HepG2 (cell line): ENCODE measurements around the gene BTBD8. TPM values are rescaled to one million over a fixed set of nuclear protein-coding genes. Genes with fewer than 3 reads are reported as not detected.
A peak's percentile ranks its signal among the peaks of the same experiment; 100 is the strongest.

Experiments
- ATAC-seq: fragments of 200-7000 bp; cut with Tn5 transposase; 3 replicates; pipeline ENCODE4 v1.9.1; 2020; ENCODE audit warnings: mild to moderate bottlenecking, moderate library complexity
- BruUV-seq: library from RNA; stranded (reverse); fragments of 400-500 nt; replicated peaks from 2 replicates; lab custom pipeline; 2021; lab: Mats Ljungman, UMichigan
- CTCF ChIA-PET: fragments of 300-600 bp; formaldehyde crosslinking; extraction: SDS; loops from one replicate; lab custom pipeline; 2021; ENCODE audit warnings: low total read pairs, inconsistent platforms, low intra/inter-chr PET ratio; lab: Yijun Ruan, JAX
- POLR2A ChIA-PET: fragments of 350-600 bp; sonication (Branson Sonifier 250); formaldehyde crosslinking; loops from one replicate; lab custom pipeline; 2020; ENCODE audit warnings: antibody characterized with exemption, inconsistent platforms; lab: Yijun Ruan, JAX
- DNase-seq: peaks from one replicate; pipeline ENCODE4 v3.0.0-alpha.2; 2015; ENCODE audit warnings: low spot score
- FAIRE-seq: peaks from 3 replicates; lab custom pipeline; 2011; peaks lifted over from hg19 to GRCh38; lab: Jason Lieb, UNC
- H2AFZ ChIP-seq: one replicate; pipeline ENCODE4 v1.6.1; 2011; ENCODE audit warnings: low read length, inconsistent platforms
- H3K27ac ChIP-seq: fragments of 300-600 bp; 3 replicates; pipeline ENCODE4 v1.8.0; 2011; ENCODE audit warnings: mixed run types, mild to moderate bottlenecking, mixed read lengths, low read length, inconsistent platforms; ENCODE audit not compliant: insufficient read depth; ENCODE audit errors: extremely low read length
- H3K27me3 ChIP-seq, 2 experiments: fragments of 200-600 bp in 1 of 2; 2 replicates in 1 of 2; 3 replicates in 1 of 2; pipeline versions ENCODE4 v1.6.0 to v1.8.0; 2011; ENCODE audit warnings: low read length in 2 of 2, mild to moderate bottlenecking in 2 of 2, moderate library complexity in 2 of 2, inconsistent platforms in 1 of 2; ENCODE audit not compliant: insufficient read depth in 2 of 2, control insufficient read depth in 1 of 2
- H3K36me3 ChIP-seq, 2 experiments: fragments of 200-600 bp in 1 of 2; replicated peaks in 1 of 2; 2 replicates in 1 of 2; 3 replicates in 1 of 2; pipeline versions ENCODE4 v1.5.1 to v1.8.0; 2011; ENCODE audit warnings: low read length in 2 of 2, inconsistent platforms in 1 of 2; ENCODE audit not compliant: insufficient read depth in 2 of 2, control insufficient read depth in 1 of 2
- H3K4me1 ChIP-seq: 2 replicates; pipeline ENCODE4 v1.5.1; 2012; ENCODE audit warnings: low read length, inconsistent platforms; ENCODE audit not compliant: insufficient read depth
- H3K4me2 ChIP-seq: 2 replicates; pipeline ENCODE4 v1.6.0; 2011; ENCODE audit warnings: low read depth, low read length, inconsistent platforms
- H3K4me3 ChIP-seq, 3 experiments: fragments of 200-600 bp in 1 of 3; sonication (generic), shearing (Covaris generic) in 1 of 3; replicated peaks in 1 of 3; 2 replicates each; pipeline ENCODE4 v1.5.1; 2011 to 2016; ENCODE audit warnings: low read length in 3 of 3, inconsistent platforms in 2 of 3, low read depth in 2 of 3, mild to moderate bottlenecking in 2 of 3, control low read depth in 1 of 3, mixed read lengths in 1 of 3; ENCODE audit not compliant: insufficient read depth in 1 of 3
- H3K79me2 ChIP-seq: one replicate; pipeline ENCODE4 v1.6.1; 2011; ENCODE audit warnings: low read length, inconsistent platforms; ENCODE audit not compliant: insufficient read depth
- H3K9ac ChIP-seq: 2 replicates; pipeline ENCODE4 v1.6.0; 2011; ENCODE audit warnings: mild to moderate bottlenecking, low read depth, low read length, inconsistent platforms; ENCODE audit not compliant: insufficient read depth
- H3K9me3 ChIP-seq: 2 replicates; pipeline ENCODE4 v1.5.1; 2012; ENCODE audit warnings: mild to moderate bottlenecking, low read length
- H4K20me1 ChIP-seq: 2 replicates; pipeline ENCODE4 v1.6.0; 2011; ENCODE audit warnings: inconsistent platforms, mild to moderate bottlenecking, low read length, moderate library complexity; ENCODE audit not compliant: insufficient read depth
- CBX2 ChIP-seq, 2 experiments: fragments of 200-600 bp in 1 of 2; sonication (generic); formaldehyde crosslinking in 1 of 2; IDR thresholded peaks; 2 replicates each; pipeline versions ENCODE4 v1.7.0 to v1.8.1; 2018 to 2022; ENCODE audit warnings: low read depth in 2 of 2, low read length in 1 of 2, mild to moderate bottlenecking in 1 of 2, missing genetic modification reagents in 1 of 2
- EP300 ChIP-seq, 3 experiments: sonication (generic) in 1 of 3; formaldehyde crosslinking in 1 of 3; IDR thresholded peaks; 2 replicates each; pipeline versions ENCODE4 v1.5.1 to v1.6.1; 2011 to 2020; ENCODE audit warnings: low read depth in 2 of 3, low read length in 2 of 3, borderline replicate concordance in 1 of 3, improper control_type of control experiment in 1 of 3, mild to moderate bottlenecking in 1 of 3, missing genetic modification reagents in 1 of 3, moderate library complexity in 1 of 3
- FOXJ3 ChIP-seq: sonication (generic); formaldehyde crosslinking; IDR thresholded peaks from 2 replicates; pipeline ENCODE4 v1.4.0; 2020; ENCODE audit warnings: missing genetic modification reagents, mild to moderate bottlenecking, borderline replicate concordance
- KAT8 ChIP-seq: IDR thresholded peaks from 2 replicates; pipeline ENCODE4 v1.6.1; 2016; ENCODE audit warnings: missing genetic modification reagents, missing compliant biosample characterization
- MAFK ChIP-seq, 2 experiments: IDR thresholded peaks in 1 of 2; conservative IDR thresholded peaks in 1 of 2; 2 replicates each; pipeline ENCODE4 v1.6.1; 2011; ENCODE audit warnings: improper control_type of control experiment in 2 of 2, low read length in 2 of 2
- NBN ChIP-seq: fragments of 450-650 bp; conservative IDR thresholded peaks from 2 replicates; pipeline ENCODE4 v1.6.1; 2017
- NFRKB ChIP-seq: fragments of 450-650 bp; IDR thresholded peaks from 2 replicates; pipeline ENCODE4 v1.6.1; 2017
- NR2C2 ChIP-seq: sonication (generic); formaldehyde crosslinking; IDR thresholded peaks from 2 replicates; pipeline ENCODE4 v1.4.0; 2020; ENCODE audit warnings: missing genetic modification reagents, mild to moderate bottlenecking, moderate library complexity, borderline replicate concordance
- PITX1 ChIP-seq: sonication (generic); formaldehyde crosslinking; IDR thresholded peaks from 2 replicates; pipeline ENCODE4 v1.5.1; 2020; ENCODE audit warnings: mild to moderate bottlenecking, missing genetic modification reagents
- RERE ChIP-seq: IDR thresholded peaks from 2 replicates; pipeline ENCODE4 v1.6.1; 2016; ENCODE audit warnings: low read depth, missing genetic modification reagents, missing compliant biosample characterization
- SALL2 ChIP-seq: sonication (generic); formaldehyde crosslinking; IDR thresholded peaks from 2 replicates; pipeline ENCODE4 v1.8.1; 2023; ENCODE audit warnings: mild to moderate bottlenecking, missing genetic modification reagents, inconsistent platforms
- TCF12 ChIP-seq, 2 experiments: fragments of 450-650 bp in 1 of 2; sonication (generic) in 1 of 2; formaldehyde crosslinking in 1 of 2; IDR thresholded peaks; 2 replicates each; pipeline versions ENCODE4 v1.6.1 to v1.8.0; 2017 to 2022; ENCODE audit warnings: antibody characterized with exemption in 1 of 2, mild to moderate bottlenecking in 1 of 2, missing genetic modification reagents in 1 of 2, moderate library complexity in 1 of 2
- ZNF232 ChIP-seq: sonication (generic); formaldehyde crosslinking; IDR thresholded peaks from 2 replicates; pipeline ENCODE4 v1.4.0; 2020; ENCODE audit warnings: missing genetic modification reagents, borderline replicate concordance
- ZNF367 ChIP-seq: sonication (generic); formaldehyde crosslinking; IDR thresholded peaks from 2 replicates; pipeline ENCODE4 v1.4.0; 2020; ENCODE audit warnings: missing genetic modification reagents, borderline replicate concordance
- ZNF792 ChIP-seq: IDR thresholded peaks from 2 replicates; pipeline ENCODE4 v1.6.1; 2016
- WGBS: methylation state at CpG from one replicate; pipeline ENCODE4 v1.1.6; 2017; ENCODE audit warnings: low lambda C conversion rate; 5-methylcytosine and 5-hydroxymethylcytosine counted together
- in situ Hi-C: cut with HindIII; loops from 2 replicates; pipeline ENCODE4 v1.10.0; 2017; ENCODE audit warnings: low pct_unique_long_range_greater_than_20kb; ENCODE audit not compliant: extremely low pct_ligation_motif_present
- intact Hi-C: fragments of 100-400 bp; cut with micrococcal nuclease; formaldehyde crosslinking; loops from one replicate; pipeline ENCODE4 v1.10.0; 2022; ENCODE audit not compliant: unreplicated experiment
- polyA plus RNA-seq, 8 experiments: library from polyadenylated mRNA; depleted of rRNA in 3 of 8; stranded (reverse) in 7 of 8; unstranded in 1 of 8; fragments of >200 nt; fragmentation: Illumina TruSeq in 4 of 8; extraction: Trizol in 4 of 8; gene quantifications; 2 replicates each; pipeline versions ENCODE4 v1.2.1 to v1.2.3, GENCODE V29; 2011 to 2016; ENCODE audit warnings: low read depth in 4 of 8, missing spikeins in 1 of 8, mixed read lengths in 1 of 8; ENCODE audit not compliant: insufficient read depth in 1 of 8
- total RNA-seq, 5 experiments: library from RNA; depleted of rRNA; stranded (reverse); fragments of >200 nt; fragmentation: Illumina TruSeq; extraction: Trizol; gene quantifications; 2 replicates each; pipeline ENCODE4 v1.2.3, GENCODE V29; 2016; ENCODE audit warnings: low read depth in 1 of 5

Gene BTBD8
- total and polyA plus RNA-seq, 2 of the 13 experiments (the other 11 are each of a cell fraction or from before 2014, with no cell fraction given): 0.41 to 1.8 TPM

- no peaks in the 10 kb centered on the region for H3K9me3 ChIP-seq
- no peak overlapping the region for H3K4me3 ChIP-seq
- CTCF ChIA-PET: no interaction called here
- TF ChIP-seq TCF12 (IDR thresholded peaks at IDR 0.05) (no peak), TCF12 (CRISPR knock-in tag; IDR thresholded peaks at IDR 0.05) (no peak), SALL2 (no peak), MAFK (conservative IDR thresholded peaks at IDR 0.05 in 1 of 2, IDR thresholded peaks at IDR 0.05 in 1 of 2; ENCODE audit: low read length in 2 of 2) (peak; percentile 9 to 38; a peak in 1 of 4 replicates), PITX1 (CRISPR knock-in tag) (no peak), NBN (no peak), CBX2 (IDR thresholded peaks at IDR 0.05; ENCODE audit: low read depth, low read length) (no peak), CBX2 (CRISPR knock-in tag; IDR thresholded peaks at IDR 0.05; ENCODE audit: low read depth) (no peak), EP300 (IDR thresholded peaks at IDR 0.05; ENCODE audit: low read depth in 2 of 2, low read length in 2 of 2) (no peak), EP300 (CRISPR knock-in tag; IDR thresholded peaks at IDR 0.05; ENCODE audit: borderline replicate concordance) (no peak), ZNF367 (no peak)
- TF ChIP-seq, all 625 proteins: peak for 1
- no peaks in the 10 kb centered on the region for H4K20me1 ChIP-seq
- ATAC-seq: no peak
- no peak overlapping the region for H3K27ac ChIP-seq
- H3K36me3 ChIP-seq: no peaks in the 10 kb centered on the region
- POLR2A ChIA-PET: no interaction called here
- in situ Hi-C loops (no loop called here), intact Hi-C loops (no loop called here)
- 0 out of 2 replicates have a peak overlapping the region, but pooled peaks have one; percentile 44 for H3K4me2 ChIP-seq
- no peak for FAIRE-seq
- H3K79me2 ChIP-seq: no peaks in the 10 kb centered on the region
- no TSS peak for BruUV-seq
- no peaks in the 10 kb centered on the region for H3K4me1 ChIP-seq
- H3K27me3 ChIP-seq: peaks cover 0 to 1% of the 10 kb centered on the region in 2 experiments; a peak in 1 of 5 replicates
- DNase-seq: no peak
- H3K9ac ChIP-seq: no peak overlapping the region
- no peak overlapping the region for H2AFZ ChIP-seq
Observed at GRCh38 chr1:92219028-92219427, 138.9 kb downstream of the BTBD8 start.

- no peak overlapping the region for H3K9ac ChIP-seq
- no peaks in the 10 kb centered on the region for H3K36me3 ChIP-seq
- no peak overlapping the region for H3K4me3 ChIP-seq
- no peaks in the 10 kb centered on the region for H3K79me2 ChIP-seq
- no peaks in the 10 kb centered on the region for H3K27me3 ChIP-seq
- ATAC-seq: no peak
- intact Hi-C loops (no loop called here), in situ Hi-C loops (no loop called here)
- H3K27ac ChIP-seq: no peak overlapping the region
- DNase-seq: no peak
- no peak overlapping the region for H3K4me2 ChIP-seq
- FAIRE-seq: no peak
- H3K4me1 ChIP-seq: no peaks in the 10 kb centered on the region
- H2AFZ ChIP-seq: no peak overlapping the region
- CTCF ChIA-PET: no interaction called here
- H3K9me3 ChIP-seq: no peaks in the 10 kb centered on the region
- no peaks in the 10 kb centered on the region for H4K20me1 ChIP-seq
- WGBS: 64% methylated on average over 3 of the region's 3 CpGs
- POLR2A ChIA-PET: no interaction called here
- BruUV-seq: no TSS peak
- no peak for TF ChIP-seq FOXJ3 (CRISPR knock-in tag)
- no peak for TF ChIP-seq ZNF232 (CRISPR knock-in tag)
- TF ChIP-seq KAT8 (CRISPR knock-in tag): no peak
- TF ChIP-seq NR2C2 (CRISPR knock-in tag): no peak
- no peak for TF ChIP-seq RERE (CRISPR knock-in tag)
- TF ChIP-seq ZNF792 (CRISPR knock-in tag): no peak
- no peak for TF ChIP-seq NFRKB
Observed at GRCh38 chr1:92228401-92228800, 148.3 kb downstream of the BTBD8 start.
